D721Med (cell line): ENCODE data around the gene MIER1.

Source experiments
- DNase-seq: peaks from one replicate; pipeline ENCODE4 v3.0.0; 2011; ENCODE audit warnings: low spot score; ENCODE audit not compliant: insufficient read length
- FAIRE-seq: peaks from 2 replicates; lab custom pipeline; 2011; peaks lifted over from hg19 to GRCh38; lab: Jason Lieb, UNC
- TF ChIP-seq, protein P1 (sequence below): IDR thresholded peaks from 2 replicates; pipeline ENCODE4 v1.5.1; 2012; ENCODE audit warnings: mild to moderate bottlenecking, control low read depth; ENCODE audit not compliant: insufficient read depth; ENCODE audit errors: missing control alignments

The MIER1 gene

DNA sequence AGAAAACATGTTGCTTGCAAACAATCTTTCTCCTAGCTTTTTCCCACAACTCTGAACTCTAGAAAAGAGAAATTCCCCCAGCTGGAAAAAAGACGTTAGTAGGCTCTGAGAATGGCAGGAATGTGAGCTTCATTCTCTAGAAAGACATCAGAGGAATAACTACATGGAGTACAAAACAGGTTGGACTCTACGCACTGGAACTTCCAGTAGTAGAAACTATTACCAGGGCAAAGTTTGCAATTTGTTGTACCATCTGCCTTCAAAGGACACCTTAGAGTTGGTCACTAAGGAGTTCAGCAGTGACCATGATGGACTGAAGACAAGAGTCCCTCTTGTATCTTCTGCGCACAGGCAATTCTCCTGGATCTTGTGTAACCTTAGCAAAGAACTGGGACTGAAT lies 68.3 kb downstream of the MIER1 start:
- TF ChIP-seq, protein P1, sequence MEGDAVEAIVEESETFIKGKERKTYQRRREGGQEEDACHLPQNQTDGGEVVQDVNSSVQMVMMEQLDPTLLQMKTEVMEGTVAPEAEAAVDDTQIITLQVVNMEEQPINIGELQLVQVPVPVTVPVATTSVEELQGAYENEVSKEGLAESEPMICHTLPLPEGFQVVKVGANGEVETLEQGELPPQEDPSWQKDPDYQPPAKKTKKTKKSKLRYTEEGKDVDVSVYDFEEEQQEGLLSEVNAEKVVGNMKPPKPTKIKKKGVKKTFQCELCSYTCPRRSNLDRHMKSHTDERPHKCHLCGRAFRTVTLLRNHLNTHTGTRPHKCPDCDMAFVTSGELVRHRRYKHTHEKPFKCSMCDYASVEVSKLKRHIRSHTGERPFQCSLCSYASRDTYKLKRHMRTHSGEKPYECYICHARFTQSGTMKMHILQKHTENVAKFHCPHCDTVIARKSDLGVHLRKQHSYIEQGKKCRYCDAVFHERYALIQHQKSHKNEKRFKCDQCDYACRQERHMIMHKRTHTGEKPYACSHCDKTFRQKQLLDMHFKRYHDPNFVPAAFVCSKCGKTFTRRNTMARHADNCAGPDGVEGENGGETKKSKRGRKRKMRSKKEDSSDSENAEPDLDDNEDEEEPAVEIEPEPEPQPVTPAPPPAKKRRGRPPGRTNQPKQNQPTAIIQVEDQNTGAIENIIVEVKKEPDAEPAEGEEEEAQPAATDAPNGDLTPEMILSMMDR: no peak
- DNase-seq (no peak), FAIRE-seq (no peak)

DNA sequence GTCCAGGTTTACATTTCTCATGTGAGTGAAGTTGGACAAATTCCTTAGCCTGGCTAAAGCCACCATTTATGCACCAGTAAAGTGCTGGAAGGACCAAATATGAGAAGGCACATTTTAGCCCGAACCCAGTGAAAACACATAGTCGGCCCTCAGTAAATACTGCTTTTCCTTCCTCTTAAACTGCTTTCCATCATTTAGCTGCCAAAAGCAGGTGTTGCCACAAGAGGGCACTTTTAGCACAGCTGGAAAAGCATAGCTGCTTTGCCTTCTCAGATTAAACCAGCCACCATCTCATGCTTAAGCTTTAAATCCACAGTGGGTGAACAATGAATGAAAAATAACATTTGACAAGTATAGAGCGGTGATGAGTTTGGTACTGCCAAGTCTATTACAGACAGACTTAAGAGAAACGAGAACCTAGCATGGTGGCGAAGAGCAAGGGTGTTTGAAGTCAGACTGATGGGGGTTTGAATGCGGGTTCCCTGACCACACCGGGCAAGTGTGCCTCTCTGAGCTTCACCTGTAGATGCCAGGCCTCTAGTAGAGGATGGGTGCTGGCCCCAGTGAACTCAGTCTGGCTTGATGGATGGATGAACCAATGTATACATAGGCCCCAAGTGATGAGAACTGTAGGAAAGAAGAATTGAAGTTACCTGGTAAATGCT lies 71.4 kb downstream of the MIER1 start:
- peak; percentile 84 for FAIRE-seq
- peak; percentile 21 for DNase-seq
- TF ChIP-seq, protein P1: peak; percentile 86

DNA sequence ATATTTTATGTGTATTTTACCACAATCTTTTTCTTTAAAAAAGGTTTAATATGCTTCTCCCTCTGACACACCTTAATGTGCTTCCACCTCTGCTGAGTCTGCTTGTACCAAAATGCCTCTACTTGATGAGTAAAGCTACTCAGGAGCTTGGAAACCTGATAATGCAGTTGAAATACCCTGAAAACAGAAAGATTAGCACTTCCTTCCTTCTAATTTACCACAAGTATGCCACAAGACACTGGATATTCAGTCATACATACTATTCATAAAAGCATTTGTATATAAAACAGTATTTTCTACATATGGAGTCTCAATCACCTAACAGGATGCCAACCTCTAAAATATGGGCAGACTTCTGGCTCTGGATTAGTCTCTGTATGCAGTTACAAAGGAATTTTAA lies 74.2 kb downstream of the MIER1 start:
- TF ChIP-seq, protein P1: no peak
- DNase-seq (no peak), FAIRE-seq (no peak)

DNA sequence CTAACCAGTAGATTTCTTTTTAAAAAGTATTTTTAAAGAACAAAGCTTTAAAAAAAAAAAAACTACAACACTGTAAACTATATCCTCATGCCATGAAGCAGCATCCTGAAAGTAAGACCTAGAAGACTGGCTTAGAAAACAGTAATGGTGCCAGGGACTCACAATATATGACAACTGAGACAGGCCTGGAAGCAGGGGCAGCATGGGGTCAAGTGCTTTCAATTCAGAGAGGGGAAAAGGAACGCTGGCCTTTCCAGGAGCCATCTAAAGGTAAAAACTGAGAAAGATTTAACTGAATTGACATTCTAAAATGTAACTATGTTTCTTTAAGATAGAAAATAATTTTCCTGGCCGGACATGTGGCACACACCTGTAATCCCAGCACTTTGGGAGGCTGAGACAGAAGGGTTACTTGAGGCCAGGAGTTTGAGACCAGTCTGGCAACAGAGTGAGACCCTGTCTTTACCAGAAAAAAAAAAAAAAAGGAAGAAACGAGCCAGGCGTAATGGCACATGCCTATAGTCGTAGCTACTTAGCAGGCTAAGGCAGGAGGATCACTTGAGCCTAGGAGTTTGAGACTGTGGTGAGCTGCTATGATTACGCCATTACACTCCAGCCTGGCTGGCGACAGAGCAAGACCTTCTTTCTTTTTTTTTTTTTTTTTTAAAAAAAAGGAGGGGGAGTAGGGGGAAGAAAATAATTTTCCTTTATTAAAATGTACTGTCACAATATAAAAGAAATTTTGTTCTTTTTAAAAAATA lies 75.0 kb downstream of the MIER1 start:
- TF ChIP-seq, protein P1: no peak
- no peak for DNase-seq
- no peak for FAIRE-seq

DNA sequence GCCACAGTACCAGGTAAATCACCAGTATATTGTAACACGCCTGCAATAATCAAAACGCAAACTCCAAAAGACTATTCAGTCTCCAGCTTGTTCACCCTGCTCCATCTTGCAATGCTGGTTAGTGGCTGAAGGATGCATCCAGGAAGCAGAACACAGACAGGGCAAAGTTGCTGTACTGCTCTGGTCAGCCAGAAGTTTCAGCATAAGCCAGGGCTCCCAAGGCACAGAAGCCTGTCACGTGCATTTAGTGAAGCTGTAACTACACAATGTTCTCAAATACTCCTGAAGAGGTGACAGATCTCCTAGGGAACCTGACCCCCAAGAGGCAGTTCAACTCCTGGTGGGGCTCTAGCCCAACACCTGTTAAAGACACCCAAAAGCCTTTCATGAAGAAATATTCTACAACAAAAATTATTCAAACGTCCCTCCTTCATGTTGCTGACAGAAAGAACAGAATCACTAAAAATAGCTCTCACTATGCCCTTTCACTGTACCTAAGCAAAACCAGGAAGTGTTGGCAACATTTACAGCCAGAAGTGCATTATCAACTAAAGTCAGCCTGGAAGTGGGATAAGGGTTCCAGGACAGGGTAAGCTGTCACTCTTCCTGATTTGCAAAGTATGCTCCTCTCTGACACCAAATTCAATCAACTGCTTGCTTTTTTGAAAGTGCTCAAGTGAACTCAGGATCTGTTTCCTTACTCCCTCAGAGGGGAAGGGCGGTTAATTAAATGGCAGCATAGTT lies 77.1 kb downstream of the MIER1 start:
- no peak for FAIRE-seq
- no peak for DNase-seq
- TF ChIP-seq, protein P1: no peak

DNA sequence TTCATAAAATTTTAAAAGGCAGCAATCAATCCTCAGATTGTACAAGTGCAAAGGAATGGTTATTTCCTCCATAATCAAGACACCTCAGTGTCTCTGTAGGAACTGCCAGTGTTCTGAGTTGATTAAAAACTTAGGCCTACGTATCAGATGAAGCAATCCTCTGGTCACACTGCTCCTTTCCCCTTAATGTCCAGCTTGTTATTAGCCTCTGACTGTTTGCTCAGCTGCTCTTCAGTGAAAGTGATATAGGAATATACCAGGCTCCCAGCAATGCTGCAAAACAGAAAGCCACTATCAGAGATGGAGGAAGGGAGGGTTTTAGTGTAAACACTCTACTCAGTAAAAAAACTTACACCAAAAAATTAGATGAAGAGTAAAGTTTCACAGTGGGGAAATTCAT lies 79.4 kb downstream of the MIER1 start:
- FAIRE-seq (no peak), DNase-seq (no peak)
- TF ChIP-seq, protein P1: no peak
